Heart left ventricle (tissue), 16 donors: Measurements from ENCODE around the gene MEGF10. TPM values are rescaled to one million over a fixed set of nuclear protein-coding genes. Genes with fewer than 3 reads are reported as not detected.

Source experiments
- ATAC-seq, 4 donors: fragments of 200-7000 bp; cut with Tn5 transposase; one replicate each; pipeline ENCODE4 v1.9.1; 2020 to 2022; ENCODE audit warnings: moderate library complexity in 4 of 4, mild to moderate bottlenecking in 3 of 4, moderate number of reproducible peaks in 1 of 4
- DNase-seq, 5 donors: peaks; one replicate each; pipeline ENCODE4 v3.0.0-alpha.2; 2020
- H3K27ac ChIP-seq, 12 donors: fragments of 200-600 bp; sonication (generic) in 4 of 12; one replicate each; pipeline versions ENCODE4 v1.5.0 to v1.8.0; 2016 to 2022; ENCODE audit warnings: mild to moderate bottlenecking in 2 of 12
- H3K27me3 ChIP-seq, 9 donors: fragments of 200-600 bp; sonication (generic) in 2 of 9; one replicate each; pipeline versions ENCODE4 v1.5.1 to v1.8.0; 2016 to 2022; ENCODE audit warnings: mild to moderate bottlenecking in 3 of 9
- H3K36me3 ChIP-seq, 9 donors: fragments of 200-600 bp; sonication (generic) in 2 of 9; one replicate each; pipeline versions ENCODE4 v1.5.0 to v1.8.0; 2018 to 2022; ENCODE audit warnings: mild to moderate bottlenecking in 2 of 9
- H3K4me1 ChIP-seq, 12 donors: fragments of 200-600 bp; sonication (generic) in 4 of 12; one replicate each; pipeline versions ENCODE4 v1.5.0 to v1.8.0; 2016 to 2022; ENCODE audit warnings: mild to moderate bottlenecking in 3 of 12
- H3K4me3 ChIP-seq, 12 donors: fragments of 200-600 bp; sonication (generic) in 4 of 12; one replicate each; pipeline versions ENCODE4 v1.5.0 to v1.8.0; 2017 to 2022; ENCODE audit warnings: mild to moderate bottlenecking in 9 of 12, moderate library complexity in 4 of 12
- H3K9me3 ChIP-seq, 12 donors: fragments of 200-600 bp; sonication (generic) in 4 of 12; one replicate each; pipeline versions ENCODE4 v1.5.0 to v1.8.0; 2016 to 2022; ENCODE audit warnings: mild to moderate bottlenecking in 1 of 12
- CTCF ChIP-seq, 12 donors: fragments of 200-600 bp; sonication (generic) in 4 of 12; IDR thresholded peaks; one replicate each; pipeline versions ENCODE4 v1.5.0 to v1.8.0; 2018 to 2022; ENCODE audit warnings: antibody characterized with exemption in 12 of 12, mild to moderate bottlenecking in 5 of 12
- POLR2A ChIP-seq, 2 donors: fragments of 450-650 bp; IDR thresholded peaks; one replicate each; pipeline ENCODE4 v1.6.1; 2017; ENCODE audit warnings: antibody characterized with exemption in 2 of 2, mild to moderate bottlenecking in 2 of 2, moderate library complexity in 2 of 2
- WGBS, 4 donors: extraction: QIAGEN DNeasy Blood & Tissue Kit in 2 of 4; methylation state at CpG; one replicate each; pipeline versions ENCODE4 v1.1.5 to v1.1.7; 2013 to 2018; 5-methylcytosine and 5-hydroxymethylcytosine counted together
- intact Hi-C, 10 donors: fragments of 100-400 bp; cut with DNase I; formaldehyde crosslinking; loops; one replicate each; pipeline versions ENCODE4 v1.11.1 to v1.14.2; 2022
- polyA plus RNA-seq, 2 donors: library from polyadenylated mRNA; stranded (reverse); fragments of 200-250 nt; gene quantifications; one replicate each; pipeline ENCODE4 v1.2.3, GENCODE V29; 2013
- total RNA-seq, 9 donors: library from RNA; depleted of rRNA in 2 of 9; stranded (reverse); fragments of >200 nt in 2 of 9; fragmentation: NEBNext Ultra II Directional in 3 of 9; extraction: Animal tissue kit (Norgen Biotek cat#: 25700) in 3 of 9; gene quantifications; one replicate each; pipeline versions ENCODE4 v1.1.0 to v1.2.4, GENCODE V29; 2016 to 2023
- donor health status: ischemic (EF 13 %, LVEDD 7.1; RV severe dilation, severe dysfunction).
- donor health status: healthy with polysubstance abuse.
- donor health status: DM: no; HTN: yes; CAD: no.
- donor health status: DM: no; HTN: no; CAD: no.
- donor health status: ischemic (EF 25% LVEDD 6.9; RV normal size, moderate dysfunction).
- donor health status: ischemic (EF 25% LVEDD 5.7; RV mildly dilated, moderate dysfunction).
- donor health status: healthy.
- donor health status: DM: yes; HTN: yes; CAD: no.
- donor health status: ischemic (EF 35%, LVEDD 5.7; RV mildly dilated, moderate dysfunction).
- donor health status: nonischemic (EF 11% LVEDD 7.7; RV severe dilation, severe dysfunction).
- donor health status: DM: yes; HTN: yes; CAD: no.
- donor health status: PGD.
- donor health status: ischemic (EF 29% LVEDD 5.4; RV normal size, mild dysfunction).
- donor health status: nonischemic (EF 23%, LVEDD 6.1; RV moderate dilation, normal function).

The MEGF10 gene
- total and polyA plus RNA-seq, 11 donors, result 0.04 to 1.3 (median 0.32) TPM

DNA sequence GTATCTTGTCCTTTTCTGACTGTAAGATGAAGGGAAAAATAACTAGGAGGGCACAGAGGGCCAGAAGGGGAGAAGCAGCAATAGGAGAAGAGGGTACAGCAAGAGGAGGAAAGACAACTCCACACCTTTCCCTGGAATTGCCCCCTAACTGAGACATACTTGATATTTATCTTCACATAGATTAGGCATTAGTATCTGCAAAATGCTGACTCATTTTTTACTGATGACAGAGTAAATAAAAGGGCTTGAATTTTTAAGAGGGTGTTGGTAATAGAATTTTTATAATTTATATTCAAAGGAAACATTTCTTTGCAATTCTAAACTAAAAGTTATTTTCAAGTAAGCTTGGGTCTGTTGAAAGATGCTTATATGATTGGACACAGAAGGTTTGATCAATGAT, 140.0 kb downstream of the MEGF10 start:
- H3K27ac ChIP-seq, result no peak overlapping the region
- TF ChIP-seq POLR2A (IDR thresholded peaks at IDR 0.05) (no peak), CTCF (IDR thresholded peaks at IDR 0.05) (no peak)
- H3K27me3 ChIP-seq, result no peaks in the 10 kb centered on the region
- no peak overlapping the region for H3K4me3 ChIP-seq
- no peaks in the 10 kb centered on the region for H3K36me3 ChIP-seq
- H3K9me3 ChIP-seq, result no peaks in the 10 kb centered on the region
- peaks cover 0 to 13% (median 0%) of the 10 kb centered on the region in 12 donors for H3K4me1 ChIP-seq
- intact Hi-C loops, result no loop called here
- ATAC-seq (no peak), DNase-seq (no peak)

DNA sequence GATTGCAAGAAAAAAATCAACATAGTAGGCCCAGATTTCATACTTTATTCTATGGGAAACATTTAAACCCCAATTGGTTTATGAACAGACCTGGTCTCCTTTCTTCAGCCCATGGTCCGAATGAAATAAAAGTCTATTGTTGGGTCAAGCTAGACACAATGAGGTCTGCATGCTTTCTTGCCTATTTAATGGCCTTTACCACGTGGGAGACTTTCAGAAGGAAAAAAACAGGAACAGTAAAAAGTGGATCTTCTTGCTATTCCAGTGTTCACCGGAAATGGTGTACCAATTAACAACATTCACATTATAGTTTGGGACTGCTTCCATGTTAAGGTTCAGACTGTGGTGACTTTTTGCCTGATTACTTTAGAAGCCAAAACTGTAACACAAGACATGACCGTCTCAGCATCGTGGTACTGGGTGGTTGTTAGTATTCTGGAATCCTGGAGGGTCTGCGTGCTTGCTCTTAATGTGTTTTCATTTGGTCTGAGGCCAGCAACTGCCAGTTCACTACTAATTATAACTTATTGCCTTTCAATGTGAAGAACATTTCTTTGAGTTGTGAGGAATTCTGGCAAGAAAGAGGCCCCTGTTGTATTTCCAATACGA, 141.5 kb downstream of the MEGF10 start:
- Histone ChIP-seq H3K4me3 (no peak overlapping the region), H3K9me3 (no peaks in the 10 kb centered on the region), H3K27ac (no peak overlapping the region), H3K36me3 (no peaks in the 10 kb centered on the region), H3K27me3 (no peaks in the 10 kb centered on the region), H3K4me1 (peaks cover 0 to 8% (median 0%) of the 10 kb centered on the region in 12 donors)
- DNase-seq, result no peak
- no peak for ATAC-seq
- 68 to 80% (median 72%) methylated on average over 7 of the region's 7 CpGs for WGBS, 4 donors
- intact Hi-C loops, result no loop called here
- no peak for TF ChIP-seq CTCF (IDR thresholded peaks at IDR 0.05)
- TF ChIP-seq POLR2A (IDR thresholded peaks at IDR 0.05), result no peak

- DNase-seq, result no peak
- WGBS, 4 donors, result 85 to 90% (median 88%) methylated on average over 2 of the region's 2 CpGs
- intact Hi-C loops, result no loop called here
These were observed 142.9 kb downstream of the MEGF10 start for GRCh38 chr5:127433526-127433925.

GRCh38 chr5:127434588-127434987, 144.0 kb downstream of the MEGF10 start:
- no peaks in the 10 kb centered on the region for H3K9me3 ChIP-seq
- no peaks in the 10 kb centered on the region for H3K27me3 ChIP-seq
- no peak overlapping the region for H3K27ac ChIP-seq
- H3K4me1 ChIP-seq, result no peaks in the 10 kb centered on the region
- TF ChIP-seq CTCF (IDR thresholded peaks at IDR 0.05) (no peak), POLR2A (IDR thresholded peaks at IDR 0.05) (no peak)
- intact Hi-C loops, result no loop called here
- no peak for ATAC-seq
- no peak overlapping the region for H3K4me3 ChIP-seq
- 90 to 93% (median 91%) methylated on average over 12 of the region's 12 CpGs for WGBS, 4 donors
- H3K36me3 ChIP-seq, result no peaks in the 10 kb centered on the region
- DNase-seq, result no peak

More at GRCh38 chr5:127433526-127433925, 142.9 kb downstream of the MEGF10 start:
- TF ChIP-seq CTCF (IDR thresholded peaks at IDR 0.05) (no peak), POLR2A (IDR thresholded peaks at IDR 0.05) (no peak)
- no peaks in the 10 kb centered on the region for H3K27me3 ChIP-seq
- H3K36me3 ChIP-seq, result no peaks in the 10 kb centered on the region
- no peak for ATAC-seq
- H3K4me1 ChIP-seq, result peaks cover 0 to 4% (median 0%) of the 10 kb centered on the region in 12 donors
- H3K27ac ChIP-seq, result no peak overlapping the region
- no peak overlapping the region for H3K4me3 ChIP-seq
- no peaks in the 10 kb centered on the region for H3K9me3 ChIP-seq
